DND-41 (cell line): ENCODE results near the gene PRXL2A.

Source experiments
- ATAC-seq: fragments of 200-7000 bp; cut with Tn5 transposase; 3 replicates; pipeline ENCODE4 v1.9.1; 2021; ENCODE audit warnings: low read depth; ENCODE audit not compliant: insufficient read depth
- DNase-seq: peaks from one replicate; pipeline ENCODE4 v3.0.0-alpha.2; 2020
- H2AFZ ChIP-seq: 2 replicates; pipeline ENCODE4 v1.6.0; 2012; ENCODE audit warnings: low read depth, low read length
- H3K27ac ChIP-seq: 2 replicates; pipeline ENCODE4 v1.5.1; 2012; ENCODE audit warnings: low read length, inconsistent platforms
- H3K27me3 ChIP-seq: fragments of 200-600 bp; sonication (generic); 2 replicates; pipeline ENCODE4 v1.6.0; 2012; ENCODE audit warnings: low read length, mild to moderate bottlenecking, inconsistent platforms; ENCODE audit not compliant: insufficient read depth, poor library complexity
- H3K36me3 ChIP-seq: 2 replicates; pipeline ENCODE4 v1.5.1; 2012; ENCODE audit warnings: low read length, inconsistent platforms; ENCODE audit not compliant: insufficient read depth
- H3K4me1 ChIP-seq: 2 replicates; pipeline ENCODE4 v1.5.1; 2012; ENCODE audit warnings: mild to moderate bottlenecking, low read length; ENCODE audit not compliant: insufficient read depth
- H3K4me2 ChIP-seq: 2 replicates; pipeline ENCODE4 v1.6.0; 2012; ENCODE audit warnings: mild to moderate bottlenecking, moderate library complexity, low read length, inconsistent platforms; ENCODE audit not compliant: insufficient read depth
- H3K4me3 ChIP-seq, 2 experiments: fragments of 200-600 bp in 1 of 2; shearing (Covaris generic) in 1 of 2; 2 replicates each; pipeline ENCODE4 v1.5.1; 2012 to 2016; ENCODE audit warnings: inconsistent platforms in 2 of 2, low read length in 2 of 2, mild to moderate bottlenecking in 2 of 2, low read depth in 1 of 2, moderate library complexity in 1 of 2
- H3K79me2 ChIP-seq: 2 replicates; pipeline ENCODE4 v1.6.0; 2012; ENCODE audit warnings: low read length, inconsistent platforms; ENCODE audit not compliant: insufficient read depth
- H3K9ac ChIP-seq: 2 replicates; pipeline ENCODE4 v1.6.0; 2012; ENCODE audit warnings: low read depth, mild to moderate bottlenecking, inconsistent platforms, low read length, moderate library complexity
- H3K9me3 ChIP-seq: 2 replicates; pipeline ENCODE4 v1.5.1; 2012; ENCODE audit warnings: low read length, moderate library complexity, mild to moderate bottlenecking, inconsistent platforms; ENCODE audit not compliant: insufficient read depth, severe bottlenecking
- H4K20me1 ChIP-seq: 2 replicates; pipeline ENCODE4 v1.6.0; 2012; ENCODE audit warnings: low read length; ENCODE audit not compliant: insufficient read depth
- CTCF ChIP-seq: IDR thresholded peaks from 2 replicates; pipeline ENCODE4 v1.5.1; 2012; ENCODE audit warnings: borderline replicate concordance, low read length, moderate library complexity, mild to moderate bottlenecking; ENCODE audit not compliant: poor library complexity, severe bottlenecking; ENCODE audit errors: extremely low read depth
- EZH2 ChIP-seq: IDR thresholded peaks from 3 replicates; pipeline ENCODE4 v1.6.1; 2012; ENCODE audit warnings: borderline replicate concordance, low read depth, mild to moderate bottlenecking, moderate library complexity, low read length, inconsistent platforms; ENCODE audit not compliant: severe bottlenecking

PRXL2A gene

DNA sequence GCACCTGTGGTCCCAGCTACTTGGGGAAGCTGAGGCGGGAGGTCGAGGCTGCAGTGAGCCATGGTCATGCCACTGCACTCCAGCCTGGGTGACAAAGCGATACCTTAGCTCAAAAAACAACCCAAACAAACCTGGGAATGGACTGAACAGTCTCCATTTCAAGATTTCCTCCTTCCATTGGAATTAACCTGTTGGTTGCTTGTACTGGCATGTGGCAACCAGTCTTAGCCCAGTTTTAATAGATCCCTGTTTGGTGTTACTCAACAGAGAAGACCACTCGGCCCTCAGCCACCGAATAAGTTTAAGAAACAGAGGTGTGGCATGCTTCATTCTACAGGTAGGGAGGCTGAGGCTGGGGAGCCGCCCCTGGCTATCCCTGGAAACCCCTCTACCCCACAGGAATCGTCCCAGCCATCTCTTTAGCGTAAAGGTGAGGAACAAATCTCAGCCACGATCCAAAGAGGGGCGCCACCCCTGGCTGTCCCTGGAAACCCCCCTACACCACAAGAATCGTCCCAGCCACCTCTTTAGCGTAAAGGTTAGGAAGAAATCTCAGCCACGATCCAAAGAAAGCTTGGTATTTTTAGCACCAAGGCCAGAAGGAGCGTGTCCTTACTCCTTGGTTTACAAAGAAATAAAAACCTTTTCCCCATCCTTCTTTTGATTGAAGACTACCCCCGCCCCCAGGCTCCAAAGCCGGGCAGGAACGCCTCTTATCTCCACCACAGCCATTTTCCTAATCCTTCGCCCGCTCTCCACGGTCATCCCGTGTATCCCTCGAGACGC lies 44.9 kb downstream of the PRXL2A start:
- Histone ChIP-seq H3K9me3 (no peaks in the 10 kb centered on the region), H4K20me1 (peaks cover 25% of the 10 kb centered on the region), H3K27ac (no peak overlapping the region), H3K79me2 (peaks cover 24% of the 10 kb centered on the region), H3K4me1 (peaks cover 31% of the 10 kb centered on the region), H3K27me3 (peaks cover 3% of the 10 kb centered on the region), H3K4me3 (peak overlapping the region in 1 of 2 experiments; percentile 52; a peak in 2 of 4 replicates), H3K4me2 (peak overlapping the region; percentile 55), H3K9ac (peak overlapping the region; percentile 37; the same call in 1 of the 2 replicates), H3K36me3 (no peaks in the 10 kb centered on the region; the same call in 1 of the 2 replicates), H2AFZ (peak overlapping the region; percentile 66)
- no peak for TF ChIP-seq EZH2
- DNase-seq (no peak), ATAC-seq (no peak)

DNA sequence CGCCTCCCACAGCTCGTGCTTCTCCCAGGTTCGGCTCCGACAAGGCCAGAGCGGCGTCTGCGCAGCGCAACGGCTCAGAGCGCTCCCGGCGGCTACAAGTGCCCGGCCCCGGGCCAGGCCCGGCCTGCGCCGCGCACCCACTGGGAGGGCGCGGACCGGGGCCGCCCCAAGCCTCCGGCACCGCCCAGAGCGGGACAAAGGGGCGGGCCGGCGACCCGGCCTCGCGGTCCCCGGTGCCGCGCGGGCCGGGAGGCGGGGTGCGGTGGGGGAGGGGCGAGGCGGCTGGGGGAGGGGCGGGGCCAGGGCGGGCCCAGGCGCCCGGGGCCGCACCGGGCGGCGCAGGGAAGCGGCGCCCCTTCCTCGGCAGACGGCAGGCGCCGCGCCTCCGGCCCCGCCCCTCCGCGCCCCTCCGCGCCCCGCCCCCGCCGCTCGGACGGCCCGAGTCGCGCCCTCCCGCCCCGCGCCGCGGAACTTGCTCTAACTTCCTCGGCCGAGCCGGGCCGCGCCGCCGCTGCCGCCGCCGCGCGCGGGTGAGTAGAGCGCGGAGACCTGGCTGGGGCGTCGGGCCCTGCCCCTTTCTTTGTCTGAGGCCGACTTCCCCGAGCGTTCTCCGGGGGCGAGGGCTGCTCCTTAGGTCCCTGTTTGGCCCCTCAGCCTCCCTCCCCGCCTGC lies 45.6 kb downstream of the PRXL2A start, which contains the start of gene TSPAN14:
Gene TSPAN14, plus strand, starts transcription at position 469 of the 671 bp plus-strand sequence. CDS start 34,924 bp downstream, outside the sequence.
- H3K79me2 ChIP-seq: peaks cover 24% of the 10 kb centered on the region
- peak; percentile 74 for DNase-seq

DNA sequence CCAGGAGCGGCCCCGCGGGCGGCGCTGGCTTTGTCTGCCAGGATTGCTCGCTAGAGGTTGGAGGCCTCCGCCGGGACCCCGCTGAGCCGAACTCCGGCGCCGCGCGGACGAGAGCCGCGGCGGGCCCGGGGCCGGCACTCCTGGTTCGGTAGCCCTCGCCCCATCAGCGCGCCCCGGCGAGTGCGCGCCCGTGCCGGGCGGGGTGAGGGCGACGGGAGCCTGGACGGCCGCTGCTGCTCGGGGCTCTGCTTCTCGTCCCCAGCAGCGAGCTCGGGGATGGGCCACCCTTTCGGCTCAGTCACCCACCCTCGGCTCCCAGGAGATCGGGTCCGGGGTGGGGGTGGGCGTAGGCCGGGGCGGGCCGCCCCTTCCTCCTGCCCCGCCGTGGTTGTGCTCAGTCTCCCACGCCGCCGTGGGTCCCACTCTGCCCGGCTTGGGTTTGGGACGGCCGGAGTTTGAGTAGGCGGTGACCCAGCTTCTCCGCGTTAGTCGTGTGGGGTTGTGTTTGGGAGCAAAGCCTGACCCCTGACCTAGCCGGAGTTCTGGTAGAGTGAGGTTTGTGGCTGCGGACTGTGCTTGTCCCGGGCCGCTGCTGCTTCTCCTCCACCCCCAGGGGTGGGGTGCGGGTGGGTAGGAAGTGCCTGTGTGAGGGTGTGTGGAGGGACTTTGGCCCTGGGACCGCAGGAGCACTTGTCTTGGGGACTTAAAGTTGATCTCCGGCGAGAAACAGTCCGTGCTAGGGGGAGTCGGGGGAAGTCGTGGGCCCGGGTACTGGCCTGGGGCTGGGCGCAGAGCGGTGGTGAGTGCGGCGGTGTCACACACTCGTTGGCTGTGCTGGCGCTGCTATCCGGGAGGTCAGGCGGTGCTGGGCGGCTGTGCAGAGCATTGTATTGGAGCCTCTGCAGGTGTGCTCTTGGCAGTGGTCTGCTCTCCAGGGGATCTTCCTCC lies 46.4 kb downstream of the PRXL2A start:
- peak overlapping the region; percentile 41; the same call in 1 of the 2 replicates for H3K27ac ChIP-seq
- peak overlapping the region; percentile 87 for H2AFZ ChIP-seq

More for the DNA sequence above, 45.6 kb downstream of the PRXL2A start, which contains the start of gene TSPAN14:
- Histone ChIP-seq H3K4me1 (peaks cover 38% of the 10 kb centered on the region), H3K4me2 (peak within 1 kb of the TSS; percentile 94), H3K36me3 (no peaks in the 10 kb centered on the region; the same call in 1 of the 2 replicates), H3K9ac (peak within 1 kb of the TSS; percentile 90), H3K27ac (peak within 1 kb of the TSS; percentile 41; the same call in 1 of the 2 replicates), H3K4me3 (peak within 1 kb of the TSS; percentile 72 to 86), H4K20me1 (peaks cover 30% of the 10 kb centered on the region), H3K9me3 (no peaks in the 10 kb centered on the region), H2AFZ (peak within 1 kb of the TSS; percentile 87), H3K27me3 (peaks cover 3% of the 10 kb centered on the region)
- peak; percentile 58 for ATAC-seq
- TF ChIP-seq CTCF (no peak), EZH2 (no peak)

More for the DNA sequence above, 46.4 kb downstream of the PRXL2A start:
- Histone ChIP-seq H3K36me3 (no peaks in the 10 kb centered on the region; the same call in 1 of the 2 replicates), H3K4me3 (peak overlapping the region; percentile 72 to 86), H4K20me1 (peaks cover 37% of the 10 kb centered on the region), H3K4me2 (peak overlapping the region; percentile 94), H3K79me2 (peaks cover 31% of the 10 kb centered on the region), H3K9ac (peak overlapping the region; percentile 90), H3K4me1 (peaks cover 46% of the 10 kb centered on the region), H3K27me3 (peaks cover 3% of the 10 kb centered on the region), H3K9me3 (no peaks in the 10 kb centered on the region)
- ATAC-seq (peak; percentile 36), DNase-seq (peak; percentile 41)
- TF ChIP-seq CTCF (no peak), EZH2 (no peak)
